Limb (tissue), 2 donors: ENCODE results near the gene TPP1.

Experiments
- DNase-seq, 2 donors: peaks; one replicate each; pipeline ENCODE4 v3.0.0-alpha.2; 2016; ENCODE audit errors: extremely low spot score in 2 of 2

The TPP1 gene

GRCh38 chr11:6565988-6566703 lies 53.1 kb downstream of the TPP1 start:
- DNase-seq: no peak

DNA sequence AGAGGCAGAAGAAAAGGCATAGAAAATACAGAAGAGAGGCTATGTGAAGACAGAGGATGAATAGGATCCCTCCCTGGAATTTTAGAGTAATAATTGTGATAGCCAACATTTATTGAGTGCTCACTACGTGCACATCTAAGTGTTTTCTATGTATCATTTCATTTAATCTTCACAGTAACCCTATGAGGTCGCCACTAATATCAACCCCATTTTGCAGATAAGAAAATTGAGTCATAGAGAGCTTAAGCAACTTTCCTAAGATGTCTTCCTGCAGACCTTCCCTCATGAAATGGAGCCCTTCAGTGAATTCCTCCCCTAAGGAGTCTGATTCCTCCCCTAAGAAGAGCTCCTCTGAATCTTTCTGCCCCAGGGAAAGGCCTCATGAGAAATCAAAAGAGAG lies 53.9 kb downstream of the TPP1 start:
- no peak for DNase-seq

DNA sequence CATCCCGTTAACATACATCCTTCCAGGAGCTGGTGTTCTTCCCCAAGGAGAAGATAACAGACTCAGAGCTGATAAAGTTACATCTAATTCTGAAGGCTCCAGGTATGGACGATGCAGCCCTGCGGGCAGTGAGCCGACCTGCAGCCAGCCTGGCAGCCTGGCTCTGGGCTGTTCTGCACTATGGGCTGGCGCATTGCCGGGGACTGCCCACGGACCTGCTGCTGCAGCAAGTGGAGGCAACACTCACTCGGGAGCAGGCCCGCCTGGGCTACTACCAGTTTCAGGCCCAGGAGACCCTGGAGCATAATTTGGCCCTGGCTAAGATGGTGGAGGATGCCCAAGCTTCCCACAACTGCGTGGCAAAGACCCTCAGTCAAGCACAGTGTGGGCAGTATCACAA lies 55.6 kb downstream of the TPP1 start:
- no peak for DNase-seq

DNA sequence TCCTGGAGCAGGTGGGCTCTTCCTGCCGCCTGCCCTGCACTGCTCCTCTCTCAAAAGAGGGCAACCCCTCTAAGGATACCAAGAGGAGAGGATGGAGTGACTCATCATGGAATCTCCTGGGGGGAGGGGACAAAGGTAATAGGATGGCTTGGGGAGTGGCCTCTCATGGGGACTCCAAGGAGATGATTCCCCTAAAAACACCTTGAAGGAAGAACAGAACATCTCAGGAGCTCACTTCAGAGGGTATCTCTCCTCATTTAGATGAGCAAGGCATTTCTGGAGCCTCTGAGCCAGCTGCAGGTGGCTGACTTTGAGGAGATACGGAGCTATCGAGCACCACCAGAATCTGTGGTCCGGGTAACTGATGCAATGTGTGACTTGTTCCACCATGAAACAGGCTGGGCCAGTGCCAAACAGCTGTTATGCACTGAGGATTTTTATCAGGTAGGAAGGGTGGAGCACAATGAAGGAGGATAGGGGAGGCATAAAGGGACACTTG lies 56.1 kb downstream of the TPP1 start:
- DNase-seq: no peak
